K562 (cell line): Measurements from ENCODE around the gene LRRC75A. TPM values are rescaled to one million over a fixed set of nuclear protein-coding genes. Genes with fewer than 3 reads are reported as not detected.
"Not testable (repeated sequence)": the region's sequence is repeated elsewhere in the genome, so short reads cannot be mapped to it uniquely, and the experiment has no call there.

Experiments used
- ATAC-seq: fragments of 200-7000 bp; cut with Tn5 transposase; 3 replicates; pipeline ENCODE4 v1.9.1; 2020; ENCODE audit warnings: moderate library complexity
- BruUV-seq: library from RNA; stranded (reverse); fragments of 400-500 nt; replicated peaks from 2 replicates; lab custom pipeline; 2021; lab: Mats Ljungman, UMichigan
- CTCF ChIA-PET: fragments of 300-600 bp; formaldehyde crosslinking; extraction: SDS; loops from one replicate; lab custom pipeline; 2021; ENCODE audit warnings: low intra/inter-chr PET ratio; lab: Yijun Ruan, JAX
- POLR2A ChIA-PET: fragments of 300-600, 350-650 bp; sonication (Branson Sonifier 250); formaldehyde crosslinking; extraction: SDS; loops from one replicate; lab custom pipeline; 2021; ENCODE audit warnings: antibody characterized with exemption, inconsistent platforms; lab: Yijun Ruan, JAX
- DNase-seq, 4 experiments: peaks; one replicate each; pipeline versions ENCODE4 v3.0.0 to v3.0.0-alpha.2; 2011 to 2018; ENCODE audit warnings: low spot score in 3 of 4, mixed read lengths in 3 of 4; ENCODE audit errors: extremely low read depth in 1 of 4
- FAIRE-seq: peaks from 2 replicates; lab custom pipeline; 2011; peaks lifted over from hg19 to GRCh38; lab: Jason Lieb, UNC
- H2AFZ ChIP-seq: 2 replicates; pipeline ENCODE4 v1.6.0; 2011; ENCODE audit warnings: low read depth, low read length, control low read depth, inconsistent platforms
- H3K27ac ChIP-seq: fragments of 200-600 bp; 3 replicates; pipeline ENCODE4 v1.8.0; 2011; ENCODE audit warnings: low read depth, mild to moderate bottlenecking, control low read depth, inconsistent platforms, low read length, moderate library complexity, mixed read lengths; ENCODE audit errors: extremely low read depth
- H3K27me3 ChIP-seq, 2 experiments: fragments of 300-600 bp in 1 of 2; 2 replicates in 1 of 2; 3 replicates in 1 of 2; pipeline versions ENCODE4 v1.6.0 to v1.8.0; 2011; ENCODE audit warnings: inconsistent platforms in 2 of 2, low read length in 2 of 2, mild to moderate bottlenecking in 1 of 2, mixed read lengths in 1 of 2, moderate library complexity in 1 of 2; ENCODE audit not compliant: control insufficient read depth in 2 of 2, insufficient read depth in 2 of 2
- H3K36me3 ChIP-seq: fragments of 300-600 bp; 3 replicates; pipeline ENCODE4 v1.8.0; 2011; ENCODE audit warnings: mild to moderate bottlenecking, low read length, inconsistent platforms; ENCODE audit not compliant: control insufficient read depth, insufficient read depth
- H3K4me1 ChIP-seq, 2 experiments: fragments of 200-600 bp in 1 of 2; replicated peaks in 1 of 2; 2 replicates in 1 of 2; 3 replicates in 1 of 2; pipeline versions ENCODE4 v1.5.1 to v1.8.0; 2011; ENCODE audit warnings: inconsistent platforms in 2 of 2, low read length in 2 of 2, mild to moderate bottlenecking in 1 of 2, mixed read lengths in 1 of 2, moderate library complexity in 1 of 2; ENCODE audit not compliant: control insufficient read depth in 2 of 2, insufficient read depth in 2 of 2
- H3K4me2 ChIP-seq: 2 replicates; pipeline ENCODE4 v1.6.1; 2011; ENCODE audit warnings: low read length, control low read depth, inconsistent platforms, mixed read lengths; ENCODE audit not compliant: insufficient read depth
- H3K4me3 ChIP-seq: fragments of 200-600 bp; sonication (generic), shearing (Covaris generic); 2 replicates; pipeline ENCODE4 v1.5.1; 2016; ENCODE audit warnings: control low read depth, inconsistent platforms
- H3K79me2 ChIP-seq: fragments of 200-600 bp; 3 replicates; pipeline ENCODE4 v1.8.0; 2011; ENCODE audit warnings: low read length, inconsistent platforms; ENCODE audit not compliant: control insufficient read depth, insufficient read depth
- H3K9ac ChIP-seq, 2 experiments: 2 replicates each; pipeline versions ENCODE4 v1.6.0 to v1.6.1; 2011; ENCODE audit warnings: low read depth in 2 of 2, low read length in 2 of 2, control low read depth in 1 of 2, inconsistent platforms in 1 of 2, mild to moderate bottlenecking in 1 of 2, mixed read lengths in 1 of 2; ENCODE audit not compliant: insufficient read depth in 1 of 2
- H3K9me1 ChIP-seq: one replicate; pipeline ENCODE4 v1.6.0; 2011; ENCODE audit warnings: inconsistent platforms, mild to moderate bottlenecking, low read length, moderate library complexity; ENCODE audit not compliant: control insufficient read depth, insufficient read depth
- H3K9me3 ChIP-seq: replicated peaks from 2 replicates; pipeline ENCODE4 v1.5.1; 2011; ENCODE audit warnings: low read depth, low read length, inconsistent platforms; ENCODE audit not compliant: control insufficient read depth, insufficient read depth
- H4K20me1 ChIP-seq: replicated peaks from 2 replicates; pipeline ENCODE4 v1.6.1; 2011; ENCODE audit warnings: low read length, inconsistent platforms, mixed read lengths; ENCODE audit not compliant: control insufficient read depth, insufficient read depth
- CHD1 ChIP-seq: fragments of 200-600 bp; sonication (generic); IDR thresholded peaks from one replicate; pipeline ENCODE4 v1.6.1; 2012; ENCODE audit warnings: mild to moderate bottlenecking, moderate library complexity, low read length, inconsistent platforms
- CREB1 ChIP-seq, 2 experiments: sonication (generic) in 1 of 2; formaldehyde crosslinking in 1 of 2; IDR thresholded peaks; 2 replicates each; pipeline versions ENCODE4 v1.6.1 to v1.8.0; 2012 to 2022; ENCODE audit warnings: inconsistent platforms in 1 of 2, mild to moderate bottlenecking in 1 of 2, missing genetic modification reagents in 1 of 2, moderate library complexity in 1 of 2
- DPF2 ChIP-seq: fragments of 450-650 bp; IDR thresholded peaks from 2 replicates; pipeline ENCODE4 v1.6.1; 2016
- USF2 ChIP-seq: sonication (generic); formaldehyde crosslinking; IDR thresholded peaks from 2 replicates; pipeline ENCODE4 v1.5.0; 2020; ENCODE audit warnings: missing genetic modification reagents
- ZC3H4 ChIP-seq: sonication (generic); formaldehyde crosslinking; IDR thresholded peaks from 2 replicates; pipeline ENCODE4 v1.9.0; 2021; ENCODE audit warnings: missing genetic modification reagents, borderline replicate concordance
- ZSCAN29 ChIP-seq: fragments of 450-650 bp; IDR thresholded peaks from 2 replicates; pipeline ENCODE4 v1.6.1; 2017
- WGBS: fragments of 100-300 bp; shearing (Covaris generic); methylation state at CpG from one replicate; pipeline ENCODE4 v1.1.6; 2016; ENCODE audit warnings: low coverage, mixed read lengths; ENCODE audit not compliant: insufficient coverage; ENCODE audit errors: missing lambda C conversion rate; 5-methylcytosine and 5-hydroxymethylcytosine counted together
- in situ Hi-C: fragments of 300-500 bp; cut with MboI; formaldehyde crosslinking; loops from 4 replicates; pipeline ENCODE4 v1.15.0; 2018; ENCODE audit warnings: inconsistent platforms, mixed read lengths
- intact Hi-C: fragments of 100-400 bp; cut with micrococcal nuclease; formaldehyde crosslinking; loops from 2 replicates; pipeline ENCODE4 v1.14.2; 2022
- polyA plus RNA-seq, 8 experiments: library from polyadenylated mRNA; depleted of rRNA in 4 of 8; stranded (reverse) in 5 of 8; unstranded in 3 of 8; fragments of >200 nt; fragmentation: Nextera tagmentation in 2 of 8; fragmentation: Illumina TruSeq in 1 of 8; extraction: Ambion mirVana in 2 of 8; extraction: Trizol in 1 of 8; gene quantifications; 2 replicates each; pipeline versions ENCODE4 v1.2.1 to v1.2.3, GENCODE V29; 2011 to 2014; ENCODE audit warnings: inconsistent platforms in 1 of 8, missing spikeins in 1 of 8
- total RNA-seq, 7 experiments: library from RNA; depleted of rRNA in 6 of 7; stranded (reverse); fragments of >200 nt in 6 of 7; fragmentation: Illumina TruSeq in 2 of 7; extraction: Trizol in 2 of 7; gene quantifications; 2 replicates each; pipeline versions ENCODE4 v1.2.1 to v1.2.3, GENCODE V29; 2011 to 2021; ENCODE audit warnings: low replicate concordance in 1 of 7

Gene LRRC75A
- total and polyA plus RNA-seq, 9 of the 15 experiments (the other 6 are each of a cell fraction or from before 2014, with no cell fraction given): 0.04 to 0.34 (median 0.08) TPM; not detected in 5

- TF ChIP-seq CREB1 (IDR thresholded peaks at IDR 0.05) (no peak), CREB1 (CRISPR knock-in tag; IDR thresholded peaks at IDR 0.05) (no peak)
Observed at GRCh38 chr17:16529906-16530305, 37.9 kb upstream of the LRRC75A start (continued).

GRCh38 chr17:16527298-16527697, 35.3 kb upstream of the LRRC75A start:
- FAIRE-seq (no peak), ATAC-seq (no peak), DNase-seq (no peak)
- no peak overlapping the region for H3K9ac ChIP-seq
- intact Hi-C loops (loop anchor here (10.0 kb wide), 1 partner anchor 242 kb away; no protein-coding TSS in a partner anchor), in situ Hi-C loops (loop anchor here (5.0 kb wide), 1 partner anchor 75 kb away; no protein-coding TSS in a partner anchor)
- H3K9me1 ChIP-seq: no peaks in the 10 kb centered on the region
- H3K4me2 ChIP-seq: no peak overlapping the region
- H3K79me2 ChIP-seq: no peaks in the 10 kb centered on the region
- TF ChIP-seq DPF2 (no peak), CHD1 (no peak), USF2 (CRISPR knock-in tag) (no peak), ZC3H4 (no peak), ZSCAN29 (no peak)
- no peaks in the 10 kb centered on the region for H3K4me1 ChIP-seq
- BruUV-seq: no TSS peak
- H3K27ac ChIP-seq: no peak overlapping the region
- H3K9me3 ChIP-seq: no peaks in the 10 kb centered on the region
- H4K20me1 ChIP-seq: no peaks in the 10 kb centered on the region
- ChIA-PET CTCF (interaction anchor here (0.6 kb wide), 1 partner anchor 44 kb away, joined by 3 read pairs; no protein-coding TSS in a partner anchor), POLR2A (no interaction called here)
- no peak overlapping the region for H3K4me3 ChIP-seq
- H3K27me3 ChIP-seq: peaks cover 18 to 22% of the 10 kb centered on the region in 2 experiments; a peak in 4 of 5 replicates
- H2AFZ ChIP-seq: no peak overlapping the region
- 0% methylated on average over 3 of the region's 4 CpGs for WGBS
- H3K36me3 ChIP-seq: no peaks in the 10 kb centered on the region

GRCh38 chr17:16525556-16525955, 33.6 kb upstream of the LRRC75A start:
- H3K9me1 ChIP-seq, FAIRE-seq, BruUV-seq, H3K4me3 ChIP-seq, H3K9ac ChIP-seq, H3K4me2 ChIP-seq, H4K20me1 ChIP-seq, H3K4me1 ChIP-seq, H2AFZ ChIP-seq, ATAC-seq, H3K27ac ChIP-seq, H3K36me3 ChIP-seq, H3K9me3 ChIP-seq, H3K79me2 ChIP-seq, DNase-seq: not testable (repeated sequence)
- intact Hi-C loops (loop anchor here (10.0 kb wide), 1 partner anchor 241 kb away; no protein-coding TSS in a partner anchor), in situ Hi-C loops (loop anchor here (5.0 kb wide), 1 partner anchor 73 kb away; no protein-coding TSS in a partner anchor)
- peaks cover 18 to 22% of the 10 kb centered on the region in 2 experiments; a peak in 3 of 5 replicates for H3K27me3 ChIP-seq
- POLR2A ChIA-PET: interaction anchor here (0.6 to 1.0 kb wide), 2 partner anchors 10 to 1117 kb away, joined by 3 to 4 read pairs; no protein-coding TSS in a partner anchor
- WGBS: 2% methylated on average over 6 of the region's 6 CpGs
- CTCF ChIA-PET: interaction anchor here (0.6 kb wide), 1 partner anchor 874 kb away, joined by 3 read pairs; no protein-coding TSS in a partner anchor
